Astrocyte (in vitro differentiated cells and primary cell): ENCODE data around the gene CDK14. TPM values are rescaled to one million over a fixed set of nuclear protein-coding genes. Genes with fewer than 3 reads are reported as not detected.

Experiments used
- DNase-seq: peaks from one replicate; pipeline ENCODE4 v3.0.0-alpha.2; 2010; ENCODE audit warnings: low read depth
- FAIRE-seq: peaks from 2 replicates; lab custom pipeline; 2011; peaks lifted over from hg19 to GRCh38; lab: Jason Lieb, UNC
- H2AFZ ChIP-seq: 2 replicates; pipeline ENCODE4 v1.6.0; 2012; ENCODE audit warnings: low read depth, low read length, inconsistent platforms
- H3K27ac ChIP-seq: 2 replicates; pipeline ENCODE4 v1.5.1; 2011; ENCODE audit warnings: low read depth, low read length, inconsistent platforms
- H3K27me3 ChIP-seq: 2 replicates; pipeline ENCODE4 v1.6.0; 2011; ENCODE audit warnings: low read length, inconsistent platforms; ENCODE audit not compliant: insufficient read depth
- H3K36me3 ChIP-seq: 2 replicates; pipeline ENCODE4 v1.5.1; 2011; ENCODE audit warnings: low read length, inconsistent platforms; ENCODE audit not compliant: insufficient read depth
- H3K4me1 ChIP-seq: 2 replicates; pipeline ENCODE4 v1.5.1; 2011; ENCODE audit warnings: low read length, inconsistent platforms; ENCODE audit not compliant: insufficient read depth
- H3K4me2 ChIP-seq: 2 replicates; pipeline ENCODE4 v1.6.0; 2012; ENCODE audit warnings: low read length, inconsistent platforms
- H3K4me3 ChIP-seq: 2 replicates; pipeline ENCODE4 v1.5.1; 2011; ENCODE audit warnings: low read depth, mild to moderate bottlenecking, low read length, inconsistent platforms; ENCODE audit not compliant: insufficient read depth
- H3K79me2 ChIP-seq: 2 replicates; pipeline ENCODE4 v1.6.0; 2012; ENCODE audit warnings: mild to moderate bottlenecking, low read length, inconsistent platforms; ENCODE audit not compliant: insufficient read depth
- H3K9ac ChIP-seq: 2 replicates; pipeline ENCODE4 v1.6.0; 2012; ENCODE audit warnings: mild to moderate bottlenecking, low read length, inconsistent platforms
- H3K9me3 ChIP-seq: 2 replicates; pipeline ENCODE4 v1.5.1; 2012; ENCODE audit warnings: low read depth, mild to moderate bottlenecking, low read length, inconsistent platforms; ENCODE audit not compliant: insufficient read depth
- H4K20me1 ChIP-seq: 2 replicates; pipeline ENCODE4 v1.6.0; 2012; ENCODE audit warnings: low read length, inconsistent platforms; ENCODE audit not compliant: insufficient read depth
- H3K27ac Mint-ChIP-seq: one replicate; pipeline ENCODE4 v1.8.0; 2021; ENCODE audit warnings: mild to moderate bottlenecking, mixed read lengths; ENCODE audit not compliant: unreplicated experiment
- H3K27me3 Mint-ChIP-seq: one replicate; pipeline ENCODE4 v1.8.0; 2021; ENCODE audit warnings: low read depth, mixed read lengths; ENCODE audit not compliant: unreplicated experiment
- H3K36me3 Mint-ChIP-seq: one replicate; pipeline ENCODE4 v1.8.0; 2021; ENCODE audit warnings: low read depth, mixed read lengths; ENCODE audit not compliant: unreplicated experiment
- H3K4me1 Mint-ChIP-seq: one replicate; pipeline ENCODE4 v1.8.0; 2021; ENCODE audit warnings: low read depth, mixed read lengths; ENCODE audit not compliant: unreplicated experiment
- H3K4me3 Mint-ChIP-seq: one replicate; pipeline ENCODE4 v1.8.0; 2021; ENCODE audit warnings: mild to moderate bottlenecking, moderate library complexity, mixed read lengths; ENCODE audit not compliant: unreplicated experiment
- H3K9me3 Mint-ChIP-seq: one replicate; pipeline ENCODE4 v1.8.0; 2021; ENCODE audit warnings: mild to moderate bottlenecking, mixed read lengths; ENCODE audit not compliant: unreplicated experiment
- CTCF ChIP-seq: IDR thresholded peaks from 2 replicates; pipeline ENCODE4 v1.5.1; 2011; ENCODE audit warnings: low read depth, mild to moderate bottlenecking, inconsistent platforms, low read length, moderate library complexity; ENCODE audit not compliant: insufficient read depth
- EZH2 ChIP-seq: IDR thresholded peaks from 2 replicates; pipeline ENCODE4 v1.6.1; 2012; ENCODE audit warnings: mild to moderate bottlenecking, low read length, inconsistent platforms; ENCODE audit not compliant: insufficient read depth
- total RNA-seq: library from RNA; stranded (reverse); gene quantifications from 2 replicates; pipeline ENCODE4 v1.2.1, GENCODE V29; 2021

The CDK14 gene
- total RNA-seq, 1 donor from 2014 or later = 30.2 TPM

- Mint-ChIP-seq H3K27ac (no peak overlapping the region), H3K4me1 (peaks cover 5% of the 10 kb centered on the region), H3K27me3 (no peaks in the 10 kb centered on the region), H3K9me3 (peaks cover 2% of the 10 kb centered on the region), H3K4me3 (no peak overlapping the region), H3K36me3 (no peaks in the 10 kb centered on the region)
- Histone ChIP-seq H3K4me3 (no peak overlapping the region), H3K27ac (no peak overlapping the region), H3K36me3 (no peaks in the 10 kb centered on the region), H4K20me1 (no peaks in the 10 kb centered on the region), H3K9me3 (no peaks in the 10 kb centered on the region), H3K4me2 (no peak overlapping the region), H3K27me3 (no peaks in the 10 kb centered on the region), H3K4me1 (peaks cover 11% of the 10 kb centered on the region), H2AFZ (no peak overlapping the region), H3K79me2 (no peaks in the 10 kb centered on the region), H3K9ac (no peak overlapping the region)
- FAIRE-seq (no peak), DNase-seq (no peak)
- no peak for TF ChIP-seq CTCF
- TF ChIP-seq EZH2 = no peak
These were observed 11.7 kb upstream of the CDK14 start for GRCh38 chr7:90584378-90584777.

GRCh38 chr7:90586091-90586490 is 10.0 kb upstream of the CDK14 start:
- no peak overlapping the region for H3K9ac ChIP-seq
- H3K27me3 ChIP-seq = no peaks in the 10 kb centered on the region
- no peak for FAIRE-seq
- DNase-seq = no peak
- TF ChIP-seq EZH2 = no peak
- no peak for TF ChIP-seq CTCF
- no peak overlapping the region for H3K4me2 ChIP-seq
- no peaks in the 10 kb centered on the region for H3K36me3 ChIP-seq
- H3K4me1 ChIP-seq = no peaks in the 10 kb centered on the region
- no peak overlapping the region for H3K27ac Mint-ChIP-seq
- H3K9me3 ChIP-seq = no peaks in the 10 kb centered on the region
- H3K4me3 ChIP-seq = no peak overlapping the region
- no peaks in the 10 kb centered on the region for H4K20me1 ChIP-seq
- H3K4me3 Mint-ChIP-seq = no peak overlapping the region
- H3K79me2 ChIP-seq = no peaks in the 10 kb centered on the region
- H3K27me3 Mint-ChIP-seq = no peaks in the 10 kb centered on the region
- H3K36me3 Mint-ChIP-seq = no peaks in the 10 kb centered on the region
- H3K9me3 Mint-ChIP-seq = peaks cover 2% of the 10 kb centered on the region
- no peak overlapping the region for H3K27ac ChIP-seq
- H3K4me1 Mint-ChIP-seq = no peaks in the 10 kb centered on the region
- no peak overlapping the region for H2AFZ ChIP-seq

GRCh38 chr7:90587766-90588165 is 8.4 kb upstream of the CDK14 start:
- H3K27me3 Mint-ChIP-seq = no peaks in the 10 kb centered on the region
- TF ChIP-seq EZH2 (no peak), CTCF (no peak)
- no peak overlapping the region for H3K4me3 ChIP-seq

More at GRCh38 chr7:90587766-90588165, 8.4 kb upstream of the CDK14 start:
- H3K79me2 ChIP-seq = no peaks in the 10 kb centered on the region
- H3K4me2 ChIP-seq = no peak overlapping the region
- Mint-ChIP-seq H3K27ac (no peak overlapping the region), H3K9me3 (peaks cover 2% of the 10 kb centered on the region), H3K36me3 (no peaks in the 10 kb centered on the region), H3K4me1 (peaks cover 2% of the 10 kb centered on the region), H3K4me3 (no peak overlapping the region)
- H3K27me3 ChIP-seq = no peaks in the 10 kb centered on the region
- DNase-seq (no peak), FAIRE-seq (no peak)
- H3K9ac ChIP-seq = no peak overlapping the region
- no peaks in the 10 kb centered on the region for H3K4me1 ChIP-seq
- no peaks in the 10 kb centered on the region for H3K36me3 ChIP-seq
- no peaks in the 10 kb centered on the region for H4K20me1 ChIP-seq
- no peak overlapping the region for H2AFZ ChIP-seq
- no peak overlapping the region for H3K27ac ChIP-seq
- no peaks in the 10 kb centered on the region for H3K9me3 ChIP-seq
